ENCODE data around the gene KCNJ15.
"Not testable (repeated sequence)": the region's sequence is repeated elsewhere in the genome, so short reads cannot be mapped to it uniquely, and the experiment has no call there.

The KCNJ15 gene

GRCh38 chr21:38244885-38245869, 11.6 kb upstream of the KCNJ15 start:
- DNase-seq, result no peak

GRCh38 chr21:38246511-38246910, 10.3 kb upstream of the KCNJ15 start:
- no peak for DNase-seq

- not testable (repeated sequence) for DNase-seq
These were observed 9.7 kb upstream of the KCNJ15 start for GRCh38 chr21:38247054-38247453.

- DNase-seq, result no peak
These were observed 8.9 kb upstream of the KCNJ15 start for GRCh38 chr21:38247738-38248510.

GRCh38 chr21:38249256-38249655, 7.5 kb upstream of the KCNJ15 start:
- no peak for DNase-seq

- DNase-seq, result no peak
These were observed 7.0 kb upstream of the KCNJ15 start for GRCh38 chr21:38249696-38250278.

GRCh38 chr21:38250991-38251418, 5.8 kb upstream of the KCNJ15 start:
- DNase-seq, result no peak

- DNase-seq, result no peak
These were observed 1.8 kb upstream of the KCNJ15 start for GRCh38 chr21:38254970-38255369.

GRCh38 chr21:38255571-38256117, 1.1 kb upstream of the KCNJ15 start:
- no peak for DNase-seq

GRCh38 chr21:38257667-38258066, 876 bp downstream of the KCNJ15 start:
- no peak for DNase-seq

- DNase-seq, result no peak
These were observed 2.0 kb downstream of the KCNJ15 start for GRCh38 chr21:38258521-38259485.

GRCh38 chr21:38259665-38260064, 2.9 kb downstream of the KCNJ15 start:
- DNase-seq, result no peak

GRCh38 chr21:38260426-38260825, 3.6 kb downstream of the KCNJ15 start:
- no peak for DNase-seq

GRCh38 chr21:38261851-38262250, 5.1 kb downstream of the KCNJ15 start:
- no peak for DNase-seq

- DNase-seq, result no peak
These were observed 6.7 kb downstream of the KCNJ15 start for GRCh38 chr21:38263493-38263892.

- DNase-seq, result no peak
These were observed 7.8 kb downstream of the KCNJ15 start for GRCh38 chr21:38264571-38264970.

GRCh38 chr21:38265166-38265565, 8.4 kb downstream of the KCNJ15 start:
- no peak for DNase-seq

GRCh38 chr21:38266732-38267131, 9.9 kb downstream of the KCNJ15 start:
- no peak for DNase-seq

GRCh38 chr21:38267136-38267755, 10.5 kb downstream of the KCNJ15 start:
- DNase-seq, result no peak

- no peak for DNase-seq
These were observed 11.4 kb downstream of the KCNJ15 start for GRCh38 chr21:38267991-38268863.

Measured in NCI-H2081 (cell line).